AG04449 (cell line): ENCODE data around the gene RRAGD.
"Not testable (repeated sequence)": the region's sequence is repeated elsewhere in the genome, so short reads cannot be mapped to it uniquely, and the experiment has no call there.

ENCODE experiments used
- CTCF ChIA-PET: fragments of 350-600 bp; formaldehyde crosslinking; extraction: SDS; loops from one replicate; lab custom pipeline; 2021; ENCODE audit warnings: antibody characterized with exemption; lab: Yijun Ruan, JAX
- POLR2A ChIA-PET: fragments of 400-600, 350-600 bp; formaldehyde crosslinking; extraction: SDS; loops from one replicate; lab custom pipeline; 2020; ENCODE audit warnings: antibody characterized with exemption, inconsistent platforms; lab: Yijun Ruan, JAX
- DNase-seq: peaks from one replicate; pipeline ENCODE4 v3.0.0-alpha.2; 2010; ENCODE audit warnings: low read depth, low spot score
- H3K4me3 ChIP-seq: 2 replicates; pipeline ENCODE4 v1.5.1; 2011; ENCODE audit warnings: low read depth, mild to moderate bottlenecking, control low read depth, low read length
- CTCF ChIP-seq: IDR thresholded peaks from one replicate; pipeline ENCODE4 v1.5.1; 2011; ENCODE audit warnings: mild to moderate bottlenecking, moderate library complexity, low read length, control low read depth, inconsistent platforms; ENCODE audit not compliant: insufficient read depth; ENCODE audit errors: missing control alignments

RRAGD gene

GRCh38 chr6:89398762-89399525 lies 13.1 kb downstream of the RRAGD start:
- no peak for DNase-seq
- H3K4me3 ChIP-seq = no peak overlapping the region
- CTCF ChIA-PET = no interaction called here
- POLR2A ChIA-PET = no interaction called here
- no peak for TF ChIP-seq CTCF

GRCh38 chr6:89397884-89398283 lies 14.2 kb downstream of the RRAGD start:
- H3K4me3 ChIP-seq, CTCF ChIA-PET, POLR2A ChIA-PET, DNase-seq: not testable (repeated sequence)

GRCh38 chr6:89393659-89394058 lies 18.4 kb downstream of the RRAGD start:
- no peak for TF ChIP-seq CTCF
- no peak for DNase-seq
- ChIA-PET CTCF (no interaction called here), POLR2A (no interaction called here)
- no peak overlapping the region for H3K4me3 ChIP-seq

- H3K4me3 ChIP-seq = no peak overlapping the region
- DNase-seq = no peak
- POLR2A ChIA-PET = no interaction called here
- CTCF ChIA-PET = no interaction called here
- no peak for TF ChIP-seq CTCF
Measured at GRCh38 chr6:89392823-89393222, 19.2 kb downstream of the RRAGD start.

GRCh38 chr6:89388846-89389245 lies 23.2 kb downstream of the RRAGD start:
- ChIA-PET CTCF (interaction anchor here (2.2 kb wide), 1 partner anchor 17 kb away, joined by 10 read pairs; no protein-coding TSS in a partner anchor), POLR2A (no interaction called here)
- DNase-seq = no peak
- no peak for TF ChIP-seq CTCF
- H3K4me3 ChIP-seq = no peak overlapping the region

- H3K4me3 ChIP-seq = no peak overlapping the region
- CTCF ChIA-PET = interaction anchor here (2.2 kb wide), 1 partner anchor 16 kb away, joined by 10 read pairs; no protein-coding TSS in a partner anchor
- POLR2A ChIA-PET = no interaction called here
- TF ChIP-seq CTCF = no peak
- DNase-seq = no peak
Measured at GRCh38 chr6:89387516-89388201, 24.4 kb downstream of the RRAGD start.
